NCI-H2107 treated with DMSO at 0.1 percent for 48 hours (cell line): ENCODE measurements around the gene LAMA2.

Experiments
- DNase-seq: peaks from one replicate; lab custom pipeline; 2025; ENCODE audit not compliant: unreplicated experiment; lab: John Stamatoyannopoulos, UW

The LAMA2 gene

DNA sequence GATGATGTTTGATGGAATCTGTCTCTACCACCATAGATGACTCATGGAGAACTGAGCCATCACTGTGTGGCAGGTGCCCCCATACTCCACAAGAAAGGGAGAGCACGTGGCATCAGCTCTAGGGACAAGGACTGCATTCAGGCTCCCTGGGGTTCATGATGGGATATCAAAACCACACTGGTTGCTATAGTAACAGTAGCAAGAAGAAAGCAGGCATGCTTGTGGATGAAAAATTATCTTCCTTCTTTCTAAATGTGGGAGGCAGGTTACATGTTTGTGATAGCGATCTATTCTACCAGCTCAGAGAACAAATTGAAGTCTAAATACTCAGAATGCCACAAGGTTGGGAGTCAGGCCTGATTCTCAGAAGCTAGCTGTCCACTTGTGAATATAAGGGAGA, 602.8 kb downstream of the LAMA2 start:
- DNase-seq, result peak; percentile 30

DNA sequence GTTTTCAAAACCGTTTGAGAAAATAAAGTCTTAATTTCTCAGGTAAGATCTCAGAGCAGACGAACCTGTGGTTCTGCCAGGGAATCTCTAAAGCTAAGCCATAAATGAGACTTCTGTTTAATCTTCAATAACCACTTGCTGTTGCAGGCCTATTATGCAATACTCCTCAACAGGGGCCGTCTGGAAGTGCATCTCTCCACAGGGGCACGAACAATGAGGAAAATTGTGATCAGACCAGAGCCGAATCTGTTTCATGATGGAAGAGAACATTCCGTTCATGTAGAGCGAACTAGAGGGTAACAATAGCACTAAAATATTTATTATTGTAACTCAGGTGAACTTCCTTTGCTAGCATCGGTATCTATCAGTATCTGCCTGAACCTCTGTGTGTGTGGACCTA, 603.4 kb downstream of the LAMA2 start:
- no peak for DNase-seq

DNA sequence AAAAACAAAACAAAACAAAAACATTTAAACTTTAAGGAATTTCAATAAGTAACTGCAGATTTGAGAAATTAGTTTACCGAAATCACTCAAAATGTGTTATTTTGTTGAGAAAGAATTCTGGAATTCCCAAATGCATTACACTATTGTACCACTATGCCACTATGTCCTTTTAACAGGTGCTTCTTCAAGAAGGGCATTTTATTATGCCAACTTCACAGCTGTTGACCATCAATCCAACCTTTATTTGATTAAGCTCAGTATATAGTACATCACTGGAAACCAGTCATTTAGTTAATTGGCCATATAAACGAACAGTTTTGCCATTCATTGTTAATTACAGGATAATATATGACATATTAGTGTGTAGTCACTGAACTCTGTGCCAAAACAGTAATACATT, 605.4 kb downstream of the LAMA2 start:
- DNase-seq, result no peak

DNA sequence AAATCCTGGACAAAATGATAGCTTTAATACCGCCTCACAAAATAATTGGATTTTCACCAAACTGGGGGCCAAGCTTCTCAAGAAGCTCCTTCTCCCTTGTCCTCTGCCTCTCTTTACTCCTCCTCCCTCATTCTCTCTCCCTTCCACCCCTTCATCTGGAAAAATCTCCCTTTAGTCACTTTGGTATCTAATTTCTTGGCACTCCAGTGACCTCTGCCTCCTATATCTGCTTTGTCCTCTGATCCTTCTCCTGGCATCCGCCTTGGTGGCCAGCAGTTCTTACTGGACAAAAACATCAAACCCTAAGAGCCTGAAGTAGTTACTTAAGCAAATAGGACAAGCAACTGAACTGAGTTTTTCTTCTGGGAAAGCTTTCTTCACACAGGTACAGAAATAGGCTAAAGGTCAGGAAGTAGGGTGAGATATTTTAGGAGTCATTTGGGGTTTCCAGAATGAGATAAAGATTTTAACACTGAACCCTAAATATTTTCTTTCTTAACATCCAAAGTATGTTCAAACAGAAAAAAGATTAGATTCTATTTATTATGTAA, 606.4 kb downstream of the LAMA2 start:
- DNase-seq, result no peak

DNA sequence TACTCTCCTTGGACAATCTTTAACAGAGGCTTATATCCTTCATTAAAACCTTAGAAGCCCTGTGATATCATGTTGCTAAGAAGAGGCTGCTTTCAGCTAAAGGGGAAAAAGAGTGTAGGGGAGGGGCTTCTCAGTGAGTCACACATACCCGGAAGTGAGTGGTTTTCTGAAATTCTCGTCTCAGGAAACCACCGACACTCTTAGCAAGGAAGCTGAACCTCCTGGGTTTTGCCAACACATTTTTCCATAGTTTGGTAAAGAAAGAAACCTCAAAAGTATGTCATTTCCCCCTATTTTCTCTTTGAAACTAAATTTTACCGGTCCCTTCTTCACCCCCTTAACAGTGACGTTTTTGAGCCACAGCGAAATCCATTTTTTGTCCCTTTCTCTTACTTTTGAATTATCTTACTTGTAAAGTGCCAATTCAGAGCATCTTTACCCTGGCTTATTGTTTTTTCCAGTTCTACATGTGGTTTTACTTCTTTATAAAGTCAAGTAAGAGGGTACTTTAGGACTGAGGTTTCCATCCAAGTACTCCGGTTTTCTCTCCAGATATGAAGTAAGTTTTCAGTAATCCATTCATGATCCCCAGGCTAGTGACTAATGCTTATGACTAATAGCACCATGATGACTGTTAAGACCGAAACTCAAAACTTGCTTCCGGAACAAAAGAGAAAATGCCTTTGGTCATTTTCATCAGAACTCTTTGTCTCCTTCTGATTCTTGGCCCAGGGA, 607.8 kb downstream of the LAMA2 start:
- DNase-seq, result no peak

DNA sequence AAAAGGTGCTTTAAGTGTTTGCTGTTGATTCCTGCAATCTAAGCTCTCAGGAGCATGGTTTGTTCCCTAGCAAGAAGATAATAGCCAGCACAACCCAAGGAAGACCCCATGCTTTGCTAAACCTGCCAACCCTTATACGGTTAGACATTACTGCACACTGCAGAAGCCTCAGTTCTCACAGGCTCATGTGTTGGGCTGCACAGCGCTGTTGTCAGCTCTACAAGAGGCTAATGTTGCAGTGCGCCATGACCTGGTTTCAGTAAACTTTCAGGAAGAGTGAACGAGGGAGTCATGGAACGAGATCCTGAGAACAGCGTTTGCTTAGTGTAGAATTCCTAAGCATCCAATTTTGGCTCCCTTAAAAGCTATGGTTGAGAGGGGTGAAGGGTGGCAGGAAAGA, 608.5 kb downstream of the LAMA2 start:
- DNase-seq, result no peak

DNA sequence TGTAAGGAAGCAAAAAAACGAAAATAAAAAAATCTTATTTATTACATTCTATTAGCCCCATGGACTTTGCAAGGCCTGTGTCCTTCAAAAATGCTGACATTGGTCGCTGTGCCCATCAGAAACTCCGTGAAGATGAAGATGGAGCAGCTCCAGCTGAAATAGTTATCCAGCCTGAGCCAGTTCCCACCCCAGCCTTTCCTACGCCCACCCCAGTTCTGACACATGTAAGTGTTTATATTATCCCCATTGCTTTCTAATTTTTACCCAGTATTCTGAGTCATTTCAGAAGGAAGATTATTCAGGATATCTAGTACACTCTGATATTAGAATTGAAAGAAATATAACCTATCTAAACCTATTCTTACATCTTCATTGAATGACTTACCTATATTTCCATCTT, 609.3 kb downstream of the LAMA2 start:
- no peak for DNase-seq

DNA sequence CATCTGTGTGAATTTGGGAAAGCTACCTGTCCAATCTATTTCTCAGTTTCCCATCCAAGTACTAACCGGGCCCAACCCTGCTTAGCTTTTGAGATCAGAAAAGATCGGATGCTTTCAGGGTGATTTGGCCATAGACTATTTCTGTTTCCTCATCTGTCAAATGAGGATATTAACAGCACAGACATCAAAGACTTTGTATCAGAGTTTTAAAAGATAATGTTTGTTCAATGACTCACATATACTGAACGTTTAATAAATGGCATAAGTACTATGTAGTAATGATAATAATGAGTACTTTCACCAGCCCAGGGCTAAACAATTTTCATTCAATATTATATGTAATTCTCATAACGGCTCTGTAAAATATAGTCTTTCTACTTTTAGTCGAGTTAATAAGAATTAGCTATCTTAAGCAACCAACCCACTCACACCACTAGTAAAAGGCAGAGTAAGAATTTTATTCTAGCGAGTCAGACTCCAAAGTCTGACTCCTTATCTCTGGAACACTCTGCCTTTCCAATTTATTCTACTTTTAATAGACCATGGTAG, 610.5 kb downstream of the LAMA2 start:
- no peak for DNase-seq

DNA sequence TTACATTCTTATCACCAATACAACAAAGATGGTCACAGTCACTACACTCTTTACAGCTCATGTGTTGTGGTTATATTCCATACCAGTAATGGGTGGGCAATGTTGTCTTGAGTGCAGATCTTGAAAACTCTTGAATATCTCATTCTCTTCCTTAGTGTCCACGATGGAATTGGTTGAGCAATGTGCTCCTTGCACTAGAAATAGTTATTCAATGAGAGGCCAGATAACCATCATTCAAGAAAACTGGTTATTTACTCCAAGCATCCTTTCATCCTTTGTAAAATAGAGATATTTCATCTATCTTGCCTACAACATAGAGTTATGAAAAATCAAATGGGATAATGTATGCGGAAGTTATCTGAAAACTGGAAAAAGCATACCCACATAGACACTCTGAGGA, 611.2 kb downstream of the LAMA2 start:
- no peak for DNase-seq

DNA sequence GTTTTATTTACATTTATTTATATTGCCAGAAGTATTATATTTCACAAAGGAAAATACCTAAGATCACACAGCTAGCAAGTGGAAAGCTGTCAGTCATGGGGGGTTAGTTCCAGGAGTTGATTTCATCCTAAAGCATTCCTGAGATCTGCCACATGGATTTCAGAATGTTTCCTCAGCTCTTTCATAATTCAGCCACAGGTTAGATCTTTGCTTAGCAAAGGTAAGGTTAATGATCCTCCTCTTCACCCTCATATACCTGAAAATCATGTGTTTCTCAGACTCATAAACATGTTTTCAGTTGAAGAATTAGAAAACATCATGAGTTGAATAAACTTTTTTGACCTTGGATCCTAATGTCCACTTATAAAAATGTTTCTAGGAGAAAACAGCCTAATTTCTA, 611.6 kb downstream of the LAMA2 start:
- no peak for DNase-seq

DNA sequence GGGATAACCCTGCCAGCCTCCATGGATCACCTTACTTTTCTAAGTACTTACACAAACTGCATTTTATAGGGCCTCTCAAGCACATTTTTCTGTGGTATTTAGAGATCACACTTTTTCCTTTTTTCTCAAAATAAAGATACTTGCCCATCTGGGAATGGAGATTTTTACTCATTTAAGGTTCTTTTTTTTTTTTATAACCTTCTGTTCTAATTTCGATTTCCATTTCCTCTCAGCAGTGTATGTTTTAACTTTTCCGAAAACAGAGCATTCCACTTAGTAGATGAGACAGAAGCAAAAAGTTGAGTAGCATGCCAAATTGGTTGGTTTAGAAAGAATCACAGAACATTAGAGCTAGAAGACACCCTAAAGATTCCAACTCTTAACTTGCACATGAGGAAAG, 612.7 kb downstream of the LAMA2 start:
- DNase-seq, result no peak

DNA sequence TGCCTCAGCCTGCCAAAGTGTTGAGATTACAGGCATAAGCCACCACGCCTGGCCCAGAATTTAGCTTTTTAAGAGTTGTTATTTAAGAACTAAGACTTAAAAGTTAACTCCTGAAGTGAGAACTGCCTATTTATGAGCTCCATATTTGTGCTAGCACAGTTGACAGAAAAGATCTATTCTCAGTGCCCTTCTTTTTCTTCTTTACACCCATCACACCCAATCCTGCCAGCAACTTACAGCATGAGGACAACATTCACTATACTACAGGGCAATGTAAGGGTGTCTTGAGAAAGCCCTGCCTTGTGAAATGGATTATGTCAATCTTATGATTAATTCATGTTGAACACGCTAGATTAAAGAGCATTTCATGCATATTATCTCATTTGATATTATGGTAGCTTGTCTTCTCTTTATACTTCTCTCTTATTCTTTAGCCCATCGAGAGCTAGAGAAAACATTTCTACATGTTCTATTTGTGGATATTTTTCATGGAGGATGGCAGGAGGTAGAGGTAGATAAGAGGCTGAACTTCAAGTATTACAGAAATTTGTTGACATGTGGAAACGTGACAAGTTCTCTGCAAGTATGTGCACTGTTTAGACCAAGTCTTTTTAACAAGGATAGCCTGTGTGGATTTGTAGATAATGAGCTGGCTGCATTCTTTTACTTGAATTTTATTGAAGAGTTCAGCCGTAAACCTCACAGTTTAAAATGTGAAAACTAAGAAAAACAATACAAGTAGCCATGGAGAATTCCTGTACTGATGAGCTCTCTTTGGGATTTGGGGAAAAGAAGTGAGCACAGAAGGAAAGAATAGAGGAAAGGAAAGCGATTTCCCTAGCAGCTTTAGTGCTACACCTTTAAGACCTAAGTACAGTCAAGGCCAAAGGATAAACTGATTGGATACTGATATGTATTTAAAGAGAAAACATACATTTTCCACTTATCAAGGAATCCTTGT, 614.8 kb downstream of the LAMA2 start:
- no peak for DNase-seq

DNA sequence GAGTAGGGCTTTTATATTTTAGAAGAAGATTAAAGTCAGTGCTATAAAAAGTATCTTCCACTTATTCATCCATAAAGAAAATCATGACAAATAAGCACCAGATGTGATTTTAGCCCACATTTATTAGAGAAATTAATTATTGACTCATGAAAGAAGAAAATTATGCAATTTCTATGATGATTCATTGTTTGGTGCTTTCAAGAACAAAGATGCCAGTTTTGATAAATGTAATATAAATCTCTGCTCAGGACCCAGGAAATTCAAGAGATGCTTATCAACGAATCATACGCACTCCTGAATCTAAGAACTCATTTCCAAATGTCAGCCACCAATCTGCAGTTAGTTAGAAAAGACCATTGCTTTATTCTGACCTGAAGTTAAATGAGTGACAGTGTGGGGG, 615.6 kb downstream of the LAMA2 start:
- DNase-seq, result no peak

DNA sequence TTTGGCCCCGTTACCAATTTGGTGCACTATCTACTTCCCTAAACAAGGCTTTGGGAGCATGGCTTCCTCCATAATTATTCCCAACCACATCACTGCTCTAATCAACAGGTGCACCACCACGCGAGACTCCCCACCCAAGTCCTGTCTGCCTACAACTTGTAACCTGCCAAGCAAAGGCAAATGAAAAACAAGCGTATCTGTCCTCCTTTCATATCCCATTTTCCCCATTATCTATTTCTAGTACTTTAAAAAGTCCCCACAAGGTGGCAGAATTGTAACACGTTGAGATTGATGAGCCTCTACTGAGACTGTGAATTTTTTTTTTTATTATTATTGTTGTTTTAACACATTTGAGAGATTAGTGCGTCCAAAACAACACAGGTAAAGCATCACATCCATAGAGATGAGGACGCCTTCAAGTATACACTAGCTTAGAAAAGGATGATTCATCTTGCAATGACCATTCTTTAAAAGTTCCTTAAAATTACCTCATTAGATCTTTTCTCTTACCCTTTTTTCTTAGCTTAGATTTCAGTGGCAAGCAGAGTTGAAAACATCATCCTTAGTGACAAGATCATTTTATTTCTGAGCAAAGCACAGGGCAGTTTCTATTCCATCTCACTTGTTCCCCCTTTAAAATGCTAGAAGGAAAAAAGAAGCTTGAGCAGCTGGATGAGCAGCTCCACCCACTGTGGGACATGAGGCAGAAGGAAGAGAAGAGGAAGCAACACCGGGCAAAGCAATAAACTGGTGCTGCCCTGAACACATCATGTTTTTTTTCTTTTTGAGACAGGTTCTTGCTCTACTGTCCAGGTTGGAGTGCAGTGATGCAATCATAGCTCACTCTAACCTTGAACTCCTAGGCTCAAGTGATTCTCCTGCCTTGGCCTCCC, 616.3 kb downstream of the LAMA2 start:
- DNase-seq, result peak; percentile 39

DNA sequence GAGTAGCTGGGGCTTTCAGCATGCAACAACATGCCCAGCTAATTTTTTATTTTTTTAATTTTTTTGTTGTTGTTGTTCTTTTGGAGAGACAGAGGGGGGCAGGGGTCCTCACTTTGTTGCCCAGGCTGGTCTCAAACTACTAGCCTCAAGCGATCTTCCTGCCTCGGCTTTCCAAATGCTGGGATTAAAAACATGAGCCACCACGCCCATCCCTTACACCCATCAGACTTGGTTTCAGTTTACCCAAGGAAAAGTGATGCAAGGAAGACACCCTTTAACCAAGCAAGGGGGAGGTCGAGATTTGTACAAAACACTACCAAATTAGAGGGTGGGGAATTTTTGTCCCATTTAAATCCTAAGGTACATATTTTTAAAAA, 616.9 kb downstream of the LAMA2 start:
- no peak for DNase-seq

DNA sequence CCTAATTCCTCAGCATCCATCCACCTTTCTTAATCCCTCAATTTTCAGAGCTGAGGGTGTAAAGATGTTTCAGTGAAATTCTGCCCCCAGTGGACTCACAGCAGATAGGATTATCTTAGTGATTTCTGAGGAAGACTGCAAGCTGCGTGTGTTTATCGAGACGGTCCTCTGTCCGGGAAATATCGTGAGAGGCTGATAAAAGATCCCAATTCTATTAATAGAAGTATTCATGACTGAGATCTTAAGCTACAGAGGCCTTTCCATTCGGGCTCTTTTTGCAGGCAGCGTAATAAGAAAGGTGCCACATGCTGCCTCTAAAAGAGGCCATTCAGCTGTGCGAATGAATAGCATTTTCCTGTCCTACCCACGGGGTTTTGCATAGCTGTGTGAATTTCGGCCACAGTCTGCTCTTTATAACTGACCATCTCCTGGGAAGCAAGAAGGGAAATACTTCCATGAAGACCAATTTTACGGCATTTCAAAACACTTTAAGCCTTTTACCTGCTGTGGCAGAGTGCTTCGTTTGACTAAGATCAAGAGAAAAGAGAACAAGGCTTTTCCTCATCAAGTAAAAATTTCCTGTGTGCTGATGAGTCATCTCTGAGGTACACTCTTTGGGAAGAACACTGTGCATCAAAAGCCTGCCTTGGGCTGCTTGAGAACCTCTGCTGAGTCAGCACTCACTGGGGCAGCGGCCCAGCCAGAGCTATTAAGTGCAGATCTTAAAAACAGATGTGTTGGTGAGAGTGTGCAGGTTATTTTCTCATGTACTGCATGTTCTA, 618.2 kb downstream of the LAMA2 start:
- DNase-seq, result no peak

DNA sequence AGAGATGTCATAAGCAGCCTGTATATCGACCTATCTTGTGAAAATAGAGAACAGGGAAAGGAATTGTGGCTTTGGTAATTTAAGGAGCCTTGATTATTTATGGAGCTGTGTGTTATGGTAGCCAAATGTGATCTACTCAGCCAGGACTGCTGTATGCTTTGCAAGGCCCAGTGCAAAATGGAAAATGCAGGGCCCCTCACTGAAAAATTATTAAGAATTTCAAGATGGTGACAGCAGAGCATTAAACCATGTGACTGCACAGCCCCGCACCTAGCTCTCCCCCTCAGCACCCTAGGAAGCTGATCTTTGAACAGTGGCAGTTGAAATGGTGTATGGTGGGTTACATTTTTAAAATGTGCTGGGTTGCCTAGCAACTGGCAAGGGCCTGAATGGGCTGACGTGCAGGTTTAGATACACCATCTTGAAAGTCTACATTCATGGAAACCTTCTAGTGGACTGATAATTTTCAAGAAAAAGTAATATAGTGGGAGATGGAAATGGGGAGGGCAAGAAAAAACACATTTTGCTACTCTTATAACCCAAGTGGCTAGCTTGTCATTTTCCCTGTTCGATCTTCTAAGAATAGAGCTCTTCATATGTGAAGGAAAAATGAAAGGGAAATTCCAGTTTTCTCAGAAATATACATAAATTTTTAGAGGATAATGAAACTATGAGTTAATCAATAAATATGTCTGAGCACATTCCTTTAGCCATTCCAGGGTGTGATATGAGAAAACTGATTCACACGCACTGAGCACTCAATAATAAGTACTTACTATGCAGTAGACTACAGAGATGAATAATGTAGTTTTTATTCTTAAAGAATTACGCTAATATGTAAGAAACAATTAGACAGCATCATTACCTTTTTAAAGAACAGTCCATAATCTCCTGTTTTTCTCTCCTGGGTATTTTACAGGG, 619.1 kb downstream of the LAMA2 start:
- DNase-seq, result no peak

DNA sequence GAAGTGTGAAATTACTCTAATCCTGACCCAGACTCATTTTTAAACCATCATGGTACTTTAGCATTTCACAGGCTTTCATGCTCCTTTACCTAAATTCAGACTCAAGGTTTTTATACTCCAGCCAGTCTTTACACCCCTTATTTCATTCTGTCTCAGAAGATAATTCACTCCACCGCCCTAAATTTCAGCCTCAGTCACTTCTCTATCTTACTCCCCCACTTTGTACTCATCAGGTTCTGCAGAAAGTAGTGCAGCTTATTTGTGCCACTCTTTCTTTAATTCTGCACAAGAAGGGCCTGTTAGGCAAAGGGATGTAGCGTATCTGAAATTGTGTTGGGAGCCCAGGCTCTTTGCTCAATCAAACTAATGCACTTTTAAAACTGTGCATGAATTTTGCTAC, 621.5 kb downstream of the LAMA2 start:
- no peak for DNase-seq
